GM23338 (cell line): Measurements from ENCODE around the gene HHIPL1. TPM values are rescaled to one million over a fixed set of nuclear protein-coding genes. Genes with fewer than 3 reads are reported as not detected.

Experiments
- ATAC-seq: fragments of 200-7000 bp; cut with Tn5 transposase; 3 replicates; pipeline ENCODE4 v1.9.1; 2020
- DNase-seq: peaks from one replicate; pipeline ENCODE4 v3.0.0-alpha.2; 2015; ENCODE audit warnings: low spot score
- H2AFZ ChIP-seq: fragments of 200-600 bp; sonication (generic); 2 replicates; pipeline ENCODE4 v1.8.0; 2016; ENCODE audit warnings: antibody characterized with exemption, mild to moderate bottlenecking, moderate library complexity
- H3F3A ChIP-seq: fragments of 200-600 bp; sonication (generic); replicated peaks from 2 replicates; pipeline ENCODE4 v1.8.0; 2017; ENCODE audit warnings: antibody characterized with exemption, mixed run types, low read depth
- H3K27ac ChIP-seq: fragments of 200-600 bp; sonication (generic); 2 replicates; pipeline ENCODE4 v1.6.1; 2016; ENCODE audit warnings: low read depth
- H3K27me3 ChIP-seq: fragments of 200-600 bp; sonication (generic); 2 replicates; pipeline ENCODE4 v1.8.0; 2016; ENCODE audit warnings: mild to moderate bottlenecking, mixed run types, moderate library complexity; ENCODE audit not compliant: insufficient read depth
- H3K36me3 ChIP-seq: fragments of 200-600 bp; sonication (generic); 2 replicates; pipeline ENCODE4 v1.8.0; 2016; ENCODE audit warnings: mild to moderate bottlenecking; ENCODE audit not compliant: insufficient read depth
- H3K4me1 ChIP-seq: fragments of 200-600 bp; sonication (generic); 2 replicates; pipeline ENCODE4 v1.8.0; 2016; ENCODE audit warnings: mild to moderate bottlenecking, moderate library complexity; ENCODE audit not compliant: insufficient read depth
- H3K4me2 ChIP-seq: fragments of 200-600 bp; sonication (generic); 2 replicates; pipeline ENCODE4 v1.7.1; 2017; ENCODE audit warnings: mixed run types
- H3K4me3 ChIP-seq: fragments of 200-600 bp; sonication (generic); 2 replicates; pipeline ENCODE4 v1.6.1; 2016; ENCODE audit warnings: mixed run types
- H3K79me2 ChIP-seq: fragments of 200-600 bp; sonication (generic); replicated peaks from 2 replicates; pipeline ENCODE4 v1.8.0; 2017; ENCODE audit warnings: mild to moderate bottlenecking; ENCODE audit not compliant: insufficient read depth
- H3K9me2 ChIP-seq: fragments of 200-600 bp; sonication (generic); 2 replicates; pipeline ENCODE4 v1.8.0; 2017; ENCODE audit not compliant: insufficient read depth
- H4K20me1 ChIP-seq: fragments of 200-600 bp; sonication (generic); replicated peaks from 2 replicates; pipeline ENCODE4 v1.8.0; 2017; ENCODE audit warnings: mild to moderate bottlenecking; ENCODE audit not compliant: insufficient read depth
- H3K27ac Mint-ChIP-seq: 2 replicates; pipeline ENCODE4 v1.8.0; 2020; ENCODE audit warnings: inconsistent platforms, mild to moderate bottlenecking, moderate library complexity, mixed read lengths
- H3K27me3 Mint-ChIP-seq: 3 replicates; pipeline ENCODE4 v1.8.0; 2022; ENCODE audit warnings: low read depth, mild to moderate bottlenecking, moderate library complexity, mixed read lengths, inconsistent platforms; ENCODE audit not compliant: insufficient read depth, poor library complexity
- H3K36me3 Mint-ChIP-seq: 3 replicates; pipeline ENCODE4 v1.8.0; 2021; ENCODE audit warnings: low read depth, mild to moderate bottlenecking, inconsistent platforms, moderate library complexity, mixed read lengths
- H3K4me1 Mint-ChIP-seq: 3 replicates; pipeline ENCODE4 v1.8.0; 2020; ENCODE audit warnings: mild to moderate bottlenecking, inconsistent platforms, mixed read lengths
- H3K4me3 Mint-ChIP-seq: 3 replicates; pipeline ENCODE4 v1.8.0; 2021; ENCODE audit warnings: moderate library complexity, mild to moderate bottlenecking, inconsistent platforms, mixed read lengths
- H3K9me3 Mint-ChIP-seq: 3 replicates; pipeline ENCODE4 v1.8.0; 2020; ENCODE audit warnings: moderate library complexity, mild to moderate bottlenecking, inconsistent platforms, mixed read lengths
- CREB1 ChIP-seq: fragments of 250-450 bp; sonication (Bioruptor Pico); IDR thresholded peaks from 2 replicates; pipeline ENCODE4 v1.5.0; 2020; ENCODE audit warnings: low read depth, mild to moderate bottlenecking, moderate library complexity
- EZH2 ChIP-seq: fragments of 200-600 bp; sonication (generic); IDR thresholded peaks from one replicate; pipeline ENCODE4 v1.8.0; 2017; ENCODE audit warnings: antibody characterized with exemption, mild to moderate bottlenecking, low read depth; ENCODE audit not compliant: unreplicated experiment
- EZH2phosphoT487 ChIP-seq: fragments of 200-600 bp; sonication (generic); IDR thresholded peaks from one replicate; pipeline ENCODE4 v1.8.1; 2018; ENCODE audit warnings: antibody characterized with exemption; ENCODE audit not compliant: unreplicated experiment
- JUNB ChIP-seq: IDR thresholded peaks from one replicate; pipeline ENCODE4 v1.6.1; 2016; ENCODE audit warnings: antibody characterized with exemption; ENCODE audit not compliant: unreplicated experiment
- NANOG ChIP-seq: IDR thresholded peaks from 2 replicates; pipeline ENCODE4 v1.6.1; 2016; ENCODE audit warnings: antibody characterized with exemption, borderline replicate concordance
- POLR2AphosphoS5 ChIP-seq: IDR thresholded peaks from 2 replicates; pipeline ENCODE4 v1.6.1; 2016; ENCODE audit warnings: antibody characterized with exemption, low read depth
- STAT1 ChIP-seq: IDR thresholded peaks from one replicate; pipeline ENCODE4 v1.6.1; 2016; ENCODE audit warnings: antibody characterized with exemption; ENCODE audit not compliant: unreplicated experiment
- ZNF114 ChIP-seq: fragments of 250-450 bp; sonication (Bioruptor Pico); IDR thresholded peaks from 2 replicates; pipeline ENCODE4 v1.5.0; 2020; ENCODE audit warnings: mild to moderate bottlenecking, moderate library complexity
- ZNF331 ChIP-seq: fragments of 250-450 bp; sonication (Bioruptor Pico); IDR thresholded peaks from 2 replicates; pipeline ENCODE4 v1.5.0; 2020; ENCODE audit warnings: low read depth, mild to moderate bottlenecking, moderate library complexity
- polyA plus RNA-seq: library from polyadenylated mRNA; unstranded; fragments of >200 nt; fragmentation: Nextera tagmentation; extraction: Ambion mirVana; gene quantifications from 2 replicates; pipeline ENCODE4 v1.2.1, GENCODE V29; 2016
- total RNA-seq: library from RNA; depleted of rRNA; stranded (reverse); fragments of >200 nt; shearing (Covaris generic); gene quantifications from 2 replicates; pipeline ENCODE4 v1.2.3, GENCODE V29; 2014
- TF ChIP-seq, protein P1 (sequence below), 2 experiments: fragments of 200-600 bp in 1 of 2; sonication (generic) in 1 of 2; conservative IDR thresholded peaks; 2 replicates each; pipeline versions ENCODE4 v1.5.1 to v1.6.1; 2016 to 2017; ENCODE audit warnings: antibody characterized with exemption in 2 of 2, low read depth in 2 of 2, mild to moderate bottlenecking in 2 of 2, moderate library complexity in 1 of 2
- TF ChIP-seq, protein P2 (sequence below): IDR thresholded peaks from one replicate; pipeline ENCODE4 v1.6.1; 2018; ENCODE audit warnings: antibody characterized with exemption; ENCODE audit not compliant: unreplicated experiment
- TF ChIP-seq, protein P3 (sequence below): IDR thresholded peaks from 2 replicates; pipeline ENCODE4 v1.6.1; 2016; ENCODE audit warnings: antibody characterized with exemption
- TF ChIP-seq, protein P4 (sequence below): fragments of 250-450 bp; sonication (Bioruptor Pico); IDR thresholded peaks from 2 replicates; pipeline ENCODE4 v1.5.0; 2020; ENCODE audit warnings: mild to moderate bottlenecking, moderate library complexity

The HHIPL1 gene
- total and polyA plus RNA-seq, 2 experiments from 2014 or later = 1.9 to 2.0 TPM

DNA sequence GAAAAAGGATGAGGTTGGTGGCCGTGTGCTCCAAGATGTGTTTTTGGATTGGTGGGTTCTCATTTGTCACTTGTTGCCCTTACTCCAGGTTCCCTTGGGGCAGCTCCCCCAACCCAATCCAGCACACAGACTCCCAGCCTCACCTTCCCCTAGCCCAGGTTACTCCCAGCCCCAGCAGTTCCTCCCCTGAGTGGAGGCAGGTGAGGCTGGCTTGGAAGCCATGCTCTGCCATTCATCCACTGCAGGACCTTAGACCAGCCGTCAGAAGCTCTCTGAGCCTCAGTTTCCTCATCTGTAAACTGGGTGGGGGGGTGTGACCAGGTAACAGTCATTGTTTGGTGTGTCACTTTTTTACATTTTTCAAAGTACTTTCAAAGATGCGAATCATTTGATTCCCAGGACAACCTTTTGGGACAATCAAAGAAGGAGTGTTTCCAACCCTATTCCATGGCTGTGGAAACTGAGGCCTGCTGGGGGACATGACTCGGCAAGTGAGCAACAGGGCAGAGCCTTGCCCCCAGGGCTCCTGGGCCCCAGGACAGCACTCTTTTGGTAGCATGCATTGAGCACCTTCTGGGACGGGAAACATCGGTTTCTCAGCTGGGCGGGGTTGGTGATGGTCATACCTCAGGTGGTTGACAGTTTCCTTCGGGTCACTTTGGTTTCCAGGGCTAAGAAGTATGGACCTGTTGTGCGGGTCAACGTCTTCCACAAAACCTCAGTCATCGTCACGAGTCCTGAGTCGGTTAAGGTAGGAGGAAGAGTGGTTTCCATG lies 46.4 kb downstream of the HHIPL1 start:
- no peaks in the 10 kb centered on the region; the same call in 2 of the 3 replicates for H3K36me3 Mint-ChIP-seq
- H3K4me2 ChIP-seq = no peak overlapping the region
- no peak overlapping the region for H2AFZ ChIP-seq
- no peaks in the 10 kb centered on the region for H3K9me3 Mint-ChIP-seq
- H3K4me3 ChIP-seq = no peak overlapping the region
- no peak for ATAC-seq
- TF ChIP-seq JUNB (no peak), ZNF114 (CRISPR knock-in tag) (no peak), EZH2phosphoT487 (no peak), POLR2AphosphoS5 (no peak), CREB1 (no peak), NANOG (no peak), EZH2 (no peak), ZNF331 (no peak), STAT1 (no peak)
- TF ChIP-seq, protein P1, sequence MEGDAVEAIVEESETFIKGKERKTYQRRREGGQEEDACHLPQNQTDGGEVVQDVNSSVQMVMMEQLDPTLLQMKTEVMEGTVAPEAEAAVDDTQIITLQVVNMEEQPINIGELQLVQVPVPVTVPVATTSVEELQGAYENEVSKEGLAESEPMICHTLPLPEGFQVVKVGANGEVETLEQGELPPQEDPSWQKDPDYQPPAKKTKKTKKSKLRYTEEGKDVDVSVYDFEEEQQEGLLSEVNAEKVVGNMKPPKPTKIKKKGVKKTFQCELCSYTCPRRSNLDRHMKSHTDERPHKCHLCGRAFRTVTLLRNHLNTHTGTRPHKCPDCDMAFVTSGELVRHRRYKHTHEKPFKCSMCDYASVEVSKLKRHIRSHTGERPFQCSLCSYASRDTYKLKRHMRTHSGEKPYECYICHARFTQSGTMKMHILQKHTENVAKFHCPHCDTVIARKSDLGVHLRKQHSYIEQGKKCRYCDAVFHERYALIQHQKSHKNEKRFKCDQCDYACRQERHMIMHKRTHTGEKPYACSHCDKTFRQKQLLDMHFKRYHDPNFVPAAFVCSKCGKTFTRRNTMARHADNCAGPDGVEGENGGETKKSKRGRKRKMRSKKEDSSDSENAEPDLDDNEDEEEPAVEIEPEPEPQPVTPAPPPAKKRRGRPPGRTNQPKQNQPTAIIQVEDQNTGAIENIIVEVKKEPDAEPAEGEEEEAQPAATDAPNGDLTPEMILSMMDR (conservative IDR thresholded peaks at IDR 0.05; ENCODE audit: low read depth in 2 of 2) = no peak
- TF ChIP-seq, protein P2, sequence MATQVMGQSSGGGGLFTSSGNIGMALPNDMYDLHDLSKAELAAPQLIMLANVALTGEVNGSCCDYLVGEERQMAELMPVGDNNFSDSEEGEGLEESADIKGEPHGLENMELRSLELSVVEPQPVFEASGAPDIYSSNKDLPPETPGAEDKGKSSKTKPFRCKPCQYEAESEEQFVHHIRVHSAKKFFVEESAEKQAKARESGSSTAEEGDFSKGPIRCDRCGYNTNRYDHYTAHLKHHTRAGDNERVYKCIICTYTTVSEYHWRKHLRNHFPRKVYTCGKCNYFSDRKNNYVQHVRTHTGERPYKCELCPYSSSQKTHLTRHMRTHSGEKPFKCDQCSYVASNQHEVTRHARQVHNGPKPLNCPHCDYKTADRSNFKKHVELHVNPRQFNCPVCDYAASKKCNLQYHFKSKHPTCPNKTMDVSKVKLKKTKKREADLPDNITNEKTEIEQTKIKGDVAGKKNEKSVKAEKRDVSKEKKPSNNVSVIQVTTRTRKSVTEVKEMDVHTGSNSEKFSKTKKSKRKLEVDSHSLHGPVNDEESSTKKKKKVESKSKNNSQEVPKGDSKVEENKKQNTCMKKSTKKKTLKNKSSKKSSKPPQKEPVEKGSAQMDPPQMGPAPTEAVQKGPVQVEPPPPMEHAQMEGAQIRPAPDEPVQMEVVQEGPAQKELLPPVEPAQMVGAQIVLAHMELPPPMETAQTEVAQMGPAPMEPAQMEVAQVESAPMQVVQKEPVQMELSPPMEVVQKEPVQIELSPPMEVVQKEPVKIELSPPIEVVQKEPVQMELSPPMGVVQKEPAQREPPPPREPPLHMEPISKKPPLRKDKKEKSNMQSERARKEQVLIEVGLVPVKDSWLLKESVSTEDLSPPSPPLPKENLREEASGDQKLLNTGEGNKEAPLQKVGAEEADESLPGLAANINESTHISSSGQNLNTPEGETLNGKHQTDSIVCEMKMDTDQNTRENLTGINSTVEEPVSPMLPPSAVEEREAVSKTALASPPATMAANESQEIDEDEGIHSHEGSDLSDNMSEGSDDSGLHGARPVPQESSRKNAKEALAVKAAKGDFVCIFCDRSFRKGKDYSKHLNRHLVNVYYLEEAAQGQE = no peak
- TF ChIP-seq, protein P3, sequence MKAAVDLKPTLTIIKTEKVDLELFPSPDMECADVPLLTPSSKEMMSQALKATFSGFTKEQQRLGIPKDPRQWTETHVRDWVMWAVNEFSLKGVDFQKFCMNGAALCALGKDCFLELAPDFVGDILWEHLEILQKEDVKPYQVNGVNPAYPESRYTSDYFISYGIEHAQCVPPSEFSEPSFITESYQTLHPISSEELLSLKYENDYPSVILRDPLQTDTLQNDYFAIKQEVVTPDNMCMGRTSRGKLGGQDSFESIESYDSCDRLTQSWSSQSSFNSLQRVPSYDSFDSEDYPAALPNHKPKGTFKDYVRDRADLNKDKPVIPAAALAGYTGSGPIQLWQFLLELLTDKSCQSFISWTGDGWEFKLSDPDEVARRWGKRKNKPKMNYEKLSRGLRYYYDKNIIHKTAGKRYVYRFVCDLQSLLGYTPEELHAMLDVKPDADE = no peak
- TF ChIP-seq, protein P4, sequence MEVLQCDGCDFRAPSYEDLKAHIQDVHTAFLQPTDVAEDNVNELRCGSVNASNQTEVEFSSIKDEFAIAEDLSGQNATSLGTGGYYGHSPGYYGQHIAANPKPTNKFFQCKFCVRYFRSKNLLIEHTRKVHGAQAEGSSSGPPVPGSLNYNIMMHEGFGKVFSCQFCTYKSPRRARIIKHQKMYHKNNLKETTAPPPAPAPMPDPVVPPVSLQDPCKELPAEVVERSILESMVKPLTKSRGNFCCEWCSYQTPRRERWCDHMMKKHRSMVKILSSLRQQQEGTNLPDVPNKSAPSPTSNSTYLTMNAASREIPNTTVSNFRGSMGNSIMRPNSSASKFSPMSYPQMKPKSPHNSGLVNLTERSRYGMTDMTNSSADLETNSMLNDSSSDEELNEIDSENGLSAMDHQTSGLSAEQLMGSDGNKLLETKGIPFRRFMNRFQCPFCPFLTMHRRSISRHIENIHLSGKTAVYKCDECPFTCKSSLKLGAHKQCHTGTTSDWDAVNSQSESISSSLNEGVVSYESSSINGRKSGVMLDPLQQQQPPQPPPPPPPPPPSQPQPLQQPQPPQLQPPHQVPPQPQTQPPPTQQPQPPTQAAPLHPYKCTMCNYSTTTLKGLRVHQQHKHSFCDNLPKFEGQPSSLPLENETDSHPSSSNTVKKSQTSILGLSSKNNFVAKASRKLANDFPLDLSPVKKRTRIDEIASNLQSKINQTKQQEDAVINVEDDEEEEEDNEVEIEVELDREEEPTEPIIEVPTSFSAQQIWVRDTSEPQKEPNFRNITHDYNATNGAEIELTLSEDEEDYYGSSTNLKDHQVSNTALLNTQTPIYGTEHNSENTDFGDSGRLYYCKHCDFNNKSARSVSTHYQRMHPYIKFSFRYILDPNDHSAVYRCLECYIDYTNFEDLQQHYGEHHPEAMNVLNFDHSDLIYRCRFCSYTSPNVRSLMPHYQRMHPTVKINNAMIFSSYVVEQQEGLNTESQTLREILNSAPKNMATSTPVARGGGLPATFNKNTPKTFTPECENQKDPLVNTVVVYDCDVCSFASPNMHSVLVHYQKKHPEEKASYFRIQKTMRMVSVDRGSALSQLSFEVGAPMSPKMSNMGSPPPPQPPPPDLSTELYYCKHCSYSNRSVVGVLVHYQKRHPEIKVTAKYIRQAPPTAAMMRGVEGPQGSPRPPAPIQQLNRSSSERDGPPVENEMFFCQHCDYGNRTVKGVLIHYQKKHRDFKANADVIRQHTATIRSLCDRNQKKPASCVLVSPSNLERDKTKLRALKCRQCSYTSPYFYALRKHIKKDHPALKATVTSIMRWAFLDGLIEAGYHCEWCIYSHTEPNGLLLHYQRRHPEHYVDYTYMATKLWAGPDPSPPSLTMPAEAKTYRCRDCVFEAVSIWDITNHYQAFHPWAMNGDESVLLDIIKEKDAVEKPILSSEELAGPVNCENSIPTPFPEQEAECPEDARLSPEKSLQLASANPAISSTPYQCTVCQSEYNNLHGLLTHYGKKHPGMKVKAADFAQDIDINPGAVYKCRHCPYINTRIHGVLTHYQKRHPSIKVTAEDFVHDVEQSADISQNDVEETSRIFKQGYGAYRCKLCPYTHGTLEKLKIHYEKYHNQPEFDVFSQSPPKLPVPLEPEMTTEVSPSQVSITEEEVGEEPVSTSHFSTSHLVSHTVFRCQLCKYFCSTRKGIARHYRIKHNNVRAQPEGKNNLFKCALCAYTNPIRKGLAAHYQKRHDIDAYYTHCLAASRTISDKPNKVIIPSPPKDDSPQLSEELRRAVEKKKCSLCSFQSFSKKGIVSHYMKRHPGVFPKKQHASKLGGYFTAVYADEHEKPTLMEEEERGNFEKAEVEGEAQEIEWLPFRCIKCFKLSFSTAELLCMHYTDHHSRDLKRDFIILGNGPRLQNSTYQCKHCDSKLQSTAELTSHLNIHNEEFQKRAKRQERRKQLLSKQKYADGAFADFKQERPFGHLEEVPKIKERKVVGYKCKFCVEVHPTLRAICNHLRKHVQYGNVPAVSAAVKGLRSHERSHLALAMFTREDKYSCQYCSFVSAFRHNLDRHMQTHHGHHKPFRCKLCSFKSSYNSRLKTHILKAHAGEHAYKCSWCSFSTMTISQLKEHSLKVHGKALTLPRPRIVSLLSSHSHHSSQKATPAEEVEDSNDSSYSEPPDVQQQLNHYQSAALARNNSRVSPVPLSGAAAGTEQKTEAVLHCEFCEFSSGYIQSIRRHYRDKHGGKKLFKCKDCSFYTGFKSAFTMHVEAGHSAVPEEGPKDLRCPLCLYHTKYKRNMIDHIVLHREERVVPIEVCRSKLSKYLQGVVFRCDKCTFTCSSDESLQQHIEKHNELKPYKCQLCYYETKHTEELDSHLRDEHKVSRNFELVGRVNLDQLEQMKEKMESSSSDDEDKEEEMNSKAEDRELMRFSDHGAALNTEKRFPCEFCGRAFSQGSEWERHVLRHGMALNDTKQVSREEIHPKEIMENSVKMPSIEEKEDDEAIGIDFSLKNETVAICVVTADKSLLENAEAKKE (CRISPR knock-in tag) = no peak
- H3K4me3 Mint-ChIP-seq = no peak overlapping the region
- DNase-seq = no peak
- no peaks in the 10 kb centered on the region for H3K36me3 ChIP-seq
- no peaks in the 10 kb centered on the region for H3K27me3 ChIP-seq
- no peak overlapping the region for H3K27ac Mint-ChIP-seq
- H3K27ac ChIP-seq = no peak overlapping the region
- no peaks in the 10 kb centered on the region for H3F3A ChIP-seq
- H3K27me3 Mint-ChIP-seq = peaks cover 4% of the 10 kb centered on the region
- no peaks in the 10 kb centered on the region for H4K20me1 ChIP-seq
- peaks cover 8% of the 10 kb centered on the region; the same call in 1 of the 2 replicates for H3K4me1 ChIP-seq
- H3K4me1 Mint-ChIP-seq = peaks cover 17% of the 10 kb centered on the region
- no peaks in the 10 kb centered on the region for H3K9me2 ChIP-seq
- H3K79me2 ChIP-seq = no peaks in the 10 kb centered on the region
